ENCODE results near the gene PCYT1A.

PCYT1A gene

GRCh38 chr3:196298521-196298920, 11.0 kb upstream of the PCYT1A start:
- no peak for TF ChIP-seq CTCF (IDR thresholded peaks at IDR 0.05)

GRCh38 chr3:196292286-196292923, 4.9 kb upstream of the PCYT1A start:
- TF ChIP-seq CTCF (IDR thresholded peaks at IDR 0.05), result no peak

- no peak for TF ChIP-seq CTCF (IDR thresholded peaks at IDR 0.05)
Measured at GRCh38 chr3:196288141-196288460, 575 bp upstream of the PCYT1A start.

GRCh38 chr3:196287090-196287439, 461 bp downstream of the PCYT1A start:
- TF ChIP-seq CTCF (IDR thresholded peaks at IDR 0.05), result no peak

- TF ChIP-seq CTCF (IDR thresholded peaks at IDR 0.05), result no peak
Measured at GRCh38 chr3:196284396-196284795, 3.1 kb downstream of the PCYT1A start.

GRCh38 chr3:196281962-196282361, 5.6 kb downstream of the PCYT1A start:
- TF ChIP-seq CTCF (IDR thresholded peaks at IDR 0.05), result no peak

- TF ChIP-seq CTCF (IDR thresholded peaks at IDR 0.05), result no peak
Measured at GRCh38 chr3:196280689-196281440, 6.7 kb downstream of the PCYT1A start.
